ENCODE data around the gene TENM4. TPM values are rescaled to one million over a fixed set of nuclear protein-coding genes. Genes with fewer than 3 reads are reported as not detected.

TENM4 gene
- total RNA-seq, 1 experiment from 2014 or later: 18.7 TPM

GRCh38 chr11:79328402-79328801 lies 112.4 kb downstream of the TENM4 start:
- no peak for DNase-seq (ENCODE audit: low spot score)
- in situ Hi-C loops (cut with HindIII; ENCODE audit: low sequenced_read_pairs): no loop called here

DNA sequence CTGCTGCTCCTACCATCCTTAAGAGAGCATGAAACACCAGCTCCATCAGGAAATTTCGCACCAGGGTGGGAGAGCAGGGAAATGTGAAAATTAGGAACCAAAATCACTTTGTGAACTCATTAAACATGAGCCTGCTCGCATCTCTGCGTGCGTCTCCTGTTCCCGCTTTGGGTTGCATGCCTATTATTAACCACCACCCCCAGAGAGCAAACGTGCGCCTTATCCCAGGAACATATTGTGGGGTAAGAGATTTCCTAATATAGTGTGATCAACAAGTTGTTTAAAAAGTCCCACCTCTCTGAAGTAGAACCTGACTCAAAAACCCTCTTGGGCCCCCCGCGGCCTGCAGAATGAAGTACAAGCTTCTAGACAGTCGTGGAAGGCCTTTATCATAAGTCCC lies 115.0 kb downstream of the TENM4 start:
- in situ Hi-C loops (cut with HindIII; ENCODE audit: low sequenced_read_pairs): no loop called here
- DNase-seq (ENCODE audit: low spot score): no peak

DNA sequence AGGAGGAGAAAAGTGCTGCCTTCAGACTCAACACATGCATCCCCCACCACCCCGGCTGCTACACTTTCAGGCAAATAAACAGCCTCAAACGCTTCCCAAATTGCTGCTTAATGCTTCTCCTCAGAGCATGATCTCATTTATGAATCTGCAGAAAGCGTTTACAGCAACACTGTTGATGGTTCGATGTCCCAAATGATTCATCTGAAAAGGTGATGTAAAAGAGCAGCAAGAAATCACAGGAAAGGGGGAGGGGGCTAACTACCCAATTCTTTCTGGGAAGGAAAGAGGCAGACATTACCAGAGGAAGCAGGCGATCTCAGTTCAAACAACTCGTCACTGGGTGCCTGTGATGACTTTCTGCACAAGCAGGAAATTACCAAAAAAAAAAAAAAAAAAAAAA lies 119.6 kb downstream of the TENM4 start:
- DNase-seq (ENCODE audit: low spot score): no peak
- in situ Hi-C loops (cut with HindIII; ENCODE audit: low sequenced_read_pairs): no loop called here

GRCh38 chr11:79314906-79315689 lies 125.7 kb downstream of the TENM4 start:
- no peak for DNase-seq (ENCODE audit: low spot score)
- in situ Hi-C loops (cut with HindIII; ENCODE audit: low sequenced_read_pairs): no loop called here

DNA sequence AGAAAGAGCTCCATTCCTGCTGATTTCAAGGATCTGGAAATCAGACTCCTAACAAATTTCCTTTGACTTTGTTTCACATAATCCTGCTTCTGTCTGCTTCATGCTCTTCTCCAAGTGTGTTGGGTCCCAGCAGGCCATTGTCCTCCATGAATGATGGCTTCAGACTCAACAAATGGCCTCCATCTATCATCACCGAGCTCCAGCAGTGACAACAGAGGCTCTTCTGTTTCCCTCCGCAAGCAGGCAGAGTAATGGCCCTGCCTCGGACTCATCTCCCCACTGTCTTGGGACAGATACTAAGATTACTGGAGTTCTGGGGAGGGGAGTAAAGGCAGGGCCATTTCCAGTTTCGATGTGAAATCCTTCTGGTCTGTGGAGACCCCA lies 127.3 kb downstream of the TENM4 start:
- in situ Hi-C loops (cut with HindIII; ENCODE audit: low sequenced_read_pairs): no loop called here
- no peak for DNase-seq (ENCODE audit: low spot score)

DNA sequence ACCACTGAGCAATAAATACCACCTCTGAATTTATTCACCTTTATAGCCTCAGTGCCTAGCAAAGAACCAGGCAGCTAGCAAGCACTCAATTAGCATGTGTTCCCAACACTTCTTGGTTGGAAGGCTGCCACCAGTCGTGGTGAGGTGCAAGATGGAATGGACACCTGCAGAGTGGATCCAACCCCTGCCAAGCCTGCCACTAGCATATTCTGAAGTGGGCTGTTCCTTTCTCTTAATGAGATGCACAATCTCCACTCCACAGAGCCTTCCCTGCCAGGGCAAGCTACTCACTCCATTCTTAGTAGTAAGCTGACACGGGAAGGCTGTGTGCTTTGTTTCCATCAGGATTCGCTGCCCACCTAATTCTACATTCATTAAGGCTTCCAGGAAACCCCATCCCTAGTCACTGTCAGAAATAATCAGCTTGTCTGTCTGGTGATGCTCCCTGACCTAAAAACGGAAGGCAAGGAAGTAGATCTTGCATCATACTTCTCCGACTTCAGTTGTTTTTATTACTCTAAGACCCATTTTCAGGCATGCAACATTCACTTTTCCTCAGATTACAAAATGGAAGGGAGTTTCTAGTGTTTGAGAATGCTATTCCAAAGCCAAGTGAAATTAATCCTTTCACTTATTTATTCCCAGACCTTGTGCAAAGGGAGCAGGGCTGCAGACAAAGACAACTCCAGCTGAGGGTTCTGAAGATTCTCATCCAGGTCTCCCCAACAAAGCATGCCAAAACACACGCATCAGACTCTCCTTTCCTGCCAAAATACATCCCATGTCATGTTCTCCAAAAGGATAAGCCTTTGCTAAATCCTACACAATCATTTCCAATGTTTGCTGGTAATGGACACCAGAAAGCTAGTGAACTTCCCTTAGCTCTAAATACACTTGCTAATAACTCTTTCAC lies 128.0 kb downstream of the TENM4 start:
- peak; percentile 34 for DNase-seq (ENCODE audit: low spot score)
- in situ Hi-C loops (cut with HindIII; ENCODE audit: low sequenced_read_pairs): no loop called here

- in situ Hi-C loops (cut with HindIII; ENCODE audit: low sequenced_read_pairs): no loop called here
- DNase-seq (ENCODE audit: low spot score): no peak
Observed at GRCh38 chr11:79311461-79311860, 129.4 kb downstream of the TENM4 start.

- no peak for DNase-seq (ENCODE audit: low spot score)
- in situ Hi-C loops (cut with HindIII; ENCODE audit: low sequenced_read_pairs): no loop called here
Observed at GRCh38 chr11:79309407-79309806, 131.4 kb downstream of the TENM4 start.

GRCh38 chr11:79308429-79308828 lies 132.4 kb downstream of the TENM4 start:
- in situ Hi-C loops (cut with HindIII; ENCODE audit: low sequenced_read_pairs): no loop called here

GRCh38 chr11:79304599-79305212 lies 136.1 kb downstream of the TENM4 start:
- no peak for DNase-seq (ENCODE audit: low spot score)

More at GRCh38 chr11:79308429-79308828, 132.4 kb downstream of the TENM4 start:
- no peak for DNase-seq (ENCODE audit: low spot score)

GRCh38 chr11:79296141-79296540 lies 144.7 kb downstream of the TENM4 start:
- in situ Hi-C loops (cut with HindIII; ENCODE audit: low sequenced_read_pairs): no loop called here
- no peak for DNase-seq (ENCODE audit: low spot score)

More at GRCh38 chr11:79304599-79305212, 136.1 kb downstream of the TENM4 start:
- in situ Hi-C loops (cut with HindIII; ENCODE audit: low sequenced_read_pairs): no loop called here

DNA sequence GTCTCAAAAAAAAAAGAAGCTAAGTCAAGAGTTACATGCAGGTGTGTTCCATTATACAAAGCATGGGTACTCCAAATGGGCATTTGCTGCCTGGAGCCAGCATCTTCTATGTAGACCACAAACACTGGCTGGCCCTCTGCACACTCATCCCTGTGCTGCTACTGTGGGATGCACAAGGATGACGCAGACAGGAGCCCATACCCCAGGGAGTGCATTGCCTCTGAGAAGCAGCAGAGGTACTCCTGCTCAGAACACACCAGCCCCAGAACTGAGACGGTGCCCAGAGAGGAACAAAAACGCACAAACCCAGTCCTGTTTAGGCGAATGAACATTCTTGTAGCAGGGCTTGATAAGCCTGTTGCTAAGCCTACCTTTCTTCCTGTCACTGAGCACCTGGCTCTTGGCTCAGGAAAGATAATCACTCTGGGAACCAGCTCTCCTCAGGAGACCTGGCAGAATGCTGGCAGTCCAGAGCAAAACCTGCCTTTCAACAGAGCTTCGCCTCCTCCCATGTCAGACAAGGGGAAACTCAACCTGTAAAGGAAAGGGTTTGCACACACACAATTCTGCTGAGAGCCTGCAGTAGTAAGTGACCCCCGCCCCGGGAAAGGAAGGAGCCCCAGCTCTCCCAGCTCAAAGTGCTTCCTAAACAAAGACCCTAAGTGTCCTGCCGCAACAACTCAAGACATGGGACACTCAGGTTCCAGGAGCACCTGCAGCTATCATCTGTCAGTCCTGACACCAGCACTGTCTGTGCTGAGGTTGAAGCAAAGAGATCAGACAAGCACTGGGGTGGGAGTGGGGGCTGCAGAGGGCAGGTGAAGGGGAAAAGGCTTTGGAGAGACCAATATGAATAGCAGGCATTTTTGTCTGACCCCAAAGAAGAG lies 145.7 kb downstream of the TENM4 start:
- peak; percentile 15 for DNase-seq (ENCODE audit: low spot score)
- in situ Hi-C loops (cut with HindIII; ENCODE audit: low sequenced_read_pairs): no loop called here

DNA sequence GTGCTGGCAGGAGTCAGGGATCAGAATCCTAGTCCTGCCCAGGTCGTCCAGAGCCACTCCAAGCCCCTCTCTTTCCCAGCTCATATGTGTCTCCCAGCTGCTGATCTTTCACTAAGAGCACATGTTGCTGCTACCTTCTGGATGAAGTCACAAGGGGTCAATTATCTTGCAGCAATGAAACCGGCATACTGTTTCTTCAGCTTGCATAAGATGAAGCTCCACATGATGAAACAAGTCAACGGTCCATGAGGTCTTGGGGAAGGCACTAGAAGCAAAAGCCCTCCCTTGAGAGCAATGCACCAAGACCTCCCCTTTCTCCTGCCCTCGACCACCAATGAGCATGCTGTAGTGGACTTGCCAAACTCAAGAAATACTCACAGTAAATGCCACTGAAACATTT lies 148.9 kb downstream of the TENM4 start:
- no peak for DNase-seq (ENCODE audit: low spot score)
- in situ Hi-C loops (cut with HindIII; ENCODE audit: low sequenced_read_pairs): no loop called here

- DNase-seq (ENCODE audit: low spot score): no peak
- in situ Hi-C loops (cut with HindIII; ENCODE audit: low sequenced_read_pairs): no loop called here
Observed at GRCh38 chr11:79290761-79291160, 150.1 kb downstream of the TENM4 start.

DNA sequence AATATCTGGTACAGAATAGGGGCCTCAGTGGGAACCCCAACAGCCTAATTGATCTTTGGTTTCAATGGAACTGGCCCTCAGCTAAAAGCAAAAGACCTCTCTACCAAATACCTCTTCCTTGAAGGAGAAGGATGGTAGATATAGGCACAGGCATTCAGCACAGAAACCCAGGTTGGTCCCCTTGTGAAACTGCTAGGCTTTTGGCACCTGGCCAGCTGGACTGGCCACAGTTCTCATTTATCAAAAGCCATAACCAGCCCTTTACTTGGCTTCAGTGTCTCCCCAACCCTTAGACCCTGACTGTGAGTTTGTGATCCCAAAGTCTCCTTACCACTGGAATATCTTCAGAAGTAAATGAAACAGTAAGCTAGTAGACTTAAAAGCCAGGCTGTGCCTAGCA lies 152.9 kb downstream of the TENM4 start:
- in situ Hi-C loops (cut with HindIII; ENCODE audit: low sequenced_read_pairs): no loop called here

GRCh38 chr11:79285756-79286155 lies 155.1 kb downstream of the TENM4 start:
- in situ Hi-C loops (cut with HindIII; ENCODE audit: low sequenced_read_pairs): no loop called here
- DNase-seq (ENCODE audit: low spot score): no peak

More for the DNA sequence above, 152.9 kb downstream of the TENM4 start:
- no peak for DNase-seq (ENCODE audit: low spot score)

DNA sequence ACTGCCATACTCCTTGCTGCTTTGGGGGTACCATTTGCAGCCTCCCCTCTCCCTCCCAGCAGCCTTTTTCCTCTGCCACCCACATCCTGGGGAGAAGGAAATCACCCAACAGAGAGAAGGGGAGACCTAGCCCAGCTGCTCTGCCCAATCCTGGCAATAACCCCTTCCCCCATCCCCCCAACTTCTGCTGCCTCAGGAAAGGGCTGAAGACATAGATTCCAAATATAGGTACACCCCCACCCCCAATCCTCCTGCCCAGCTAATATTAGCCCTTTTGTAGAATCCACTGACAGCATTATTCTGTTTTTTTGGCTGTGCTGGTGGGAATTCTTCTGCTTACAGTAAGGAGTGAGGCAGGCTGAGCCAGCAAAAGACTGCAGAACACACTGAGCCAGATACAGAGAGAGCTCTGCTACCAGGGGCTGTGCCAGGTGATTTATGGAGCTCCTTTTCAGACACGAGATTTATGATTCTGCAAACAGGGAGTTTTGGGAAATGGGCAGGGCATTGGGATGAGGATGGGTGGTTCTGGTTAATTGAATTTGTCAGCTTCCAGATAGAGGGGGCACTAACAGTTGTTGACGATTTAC lies 164.0 kb downstream of the TENM4 start:
- no peak for DNase-seq (ENCODE audit: low spot score)
- in situ Hi-C loops (cut with HindIII; ENCODE audit: low sequenced_read_pairs): no loop called here

GRCh38 chr11:79274636-79275331 lies 166.0 kb downstream of the TENM4 start:
- in situ Hi-C loops (cut with HindIII; ENCODE audit: low sequenced_read_pairs): no loop called here
- DNase-seq (ENCODE audit: low spot score): no peak

Measured in G401 (cell line).